Measurements from ENCODE around the gene IL23R. TPM values are rescaled to one million over a fixed set of nuclear protein-coding genes. Genes with fewer than 3 reads are reported as not detected.
A peak's percentile ranks its signal among the peaks of the same experiment; 100 is the strongest.
"Not testable (repeated sequence)": the region's sequence is repeated elsewhere in the genome, so short reads cannot be mapped to it uniquely, and the experiment has no call there.

Gene IL23R
- polyA plus RNA-seq, 1 experiment: not detected

DNA sequence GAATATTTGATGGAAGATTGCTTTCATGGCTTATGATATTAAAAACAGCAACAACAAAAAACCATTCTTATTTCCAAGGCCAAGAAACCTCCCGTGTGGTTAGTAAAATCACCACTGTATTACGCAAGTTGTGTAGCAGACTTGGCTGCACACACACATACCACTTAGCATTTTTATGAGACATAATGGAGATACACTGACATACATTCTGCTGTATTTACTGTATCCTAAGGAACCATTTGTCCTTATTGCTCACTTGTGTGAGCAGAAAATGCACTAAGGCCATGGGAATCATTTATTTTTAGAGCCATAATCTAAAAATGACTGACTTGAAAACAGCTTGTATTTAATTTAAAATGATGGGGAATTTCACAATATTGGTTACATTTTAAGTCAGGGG lies 30.9 kb upstream of the IL23R start:
- CTCF ChIA-PET: interaction anchor here (0.6 to 6.2 kb wide), 4 partner anchors 9 to 139 kb away, joined by 4 to 45 read pairs (median 6); no protein-coding TSS in a partner anchor

DNA sequence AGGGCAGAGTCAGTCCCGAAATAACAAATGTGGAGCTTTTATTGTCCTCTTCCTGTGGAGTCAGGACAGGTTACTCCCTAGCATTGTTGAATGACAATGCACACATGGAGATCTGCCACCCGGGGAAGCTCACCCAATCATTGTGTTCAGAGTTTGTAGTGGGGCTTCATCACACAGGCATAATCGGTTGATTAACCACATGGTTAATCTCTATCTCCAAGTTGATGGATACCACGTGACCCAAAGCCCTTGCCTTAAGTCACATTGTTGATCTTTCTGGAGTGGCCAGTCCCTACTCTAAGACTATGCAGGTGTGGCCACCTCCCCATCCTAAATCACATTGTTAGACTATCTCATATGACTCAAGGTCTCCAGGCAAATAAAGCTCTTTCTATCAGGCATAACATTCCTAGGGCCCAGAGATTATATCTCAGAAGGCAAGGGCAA lies 28.9 kb upstream of the IL23R start:
- POLR2A ChIA-PET: no interaction called here
- no peak overlapping the region for H3K27ac ChIP-seq (ENCODE audit: low read depth, low read length)
- CTCF ChIA-PET: interaction anchor here (1.2 to 6.2 kb wide), 6 partner anchors 9 to 142 kb away, joined by 3 to 45 read pairs (median 4); no protein-coding TSS in a partner anchor
- DNase-seq (ENCODE audit: low read depth, low spot score): no peak
- H3K9me3 ChIP-seq (ENCODE audit: control insufficient read depth, insufficient read depth, low read length): no peaks in the 10 kb centered on the region; the same call in 1 of the 2 replicates
- H3K27me3 ChIP-seq (ENCODE audit: control insufficient read depth, insufficient read depth, low read length): no peaks in the 10 kb centered on the region
- no peak overlapping the region for H3K4me3 ChIP-seq (ENCODE audit: low read depth, low read length)
- no peak for TF ChIP-seq CTCF (IDR thresholded peaks at IDR 0.05; ENCODE audit: low read depth, low read length)

More for the DNA sequence above, 30.9 kb upstream of the IL23R start:
- H3K9me3 ChIP-seq (ENCODE audit: control insufficient read depth, insufficient read depth, low read length): no peaks in the 10 kb centered on the region; the same call in 1 of the 2 replicates
- H3K27me3 ChIP-seq (ENCODE audit: control insufficient read depth, insufficient read depth, low read length): no peaks in the 10 kb centered on the region
- no peak overlapping the region for H3K4me3 ChIP-seq (ENCODE audit: low read depth, low read length)
- H3K27ac ChIP-seq (ENCODE audit: low read depth, low read length): no peak overlapping the region
- POLR2A ChIA-PET: interaction anchor here (0.7 kb wide), 1 partner anchor 82 kb away, joined by 8 read pairs; no protein-coding TSS in a partner anchor
- TF ChIP-seq CTCF (IDR thresholded peaks at IDR 0.05; ENCODE audit: low read depth, low read length): no peak
- peak; percentile 52 for DNase-seq (ENCODE audit: low read depth, low spot score)

DNA sequence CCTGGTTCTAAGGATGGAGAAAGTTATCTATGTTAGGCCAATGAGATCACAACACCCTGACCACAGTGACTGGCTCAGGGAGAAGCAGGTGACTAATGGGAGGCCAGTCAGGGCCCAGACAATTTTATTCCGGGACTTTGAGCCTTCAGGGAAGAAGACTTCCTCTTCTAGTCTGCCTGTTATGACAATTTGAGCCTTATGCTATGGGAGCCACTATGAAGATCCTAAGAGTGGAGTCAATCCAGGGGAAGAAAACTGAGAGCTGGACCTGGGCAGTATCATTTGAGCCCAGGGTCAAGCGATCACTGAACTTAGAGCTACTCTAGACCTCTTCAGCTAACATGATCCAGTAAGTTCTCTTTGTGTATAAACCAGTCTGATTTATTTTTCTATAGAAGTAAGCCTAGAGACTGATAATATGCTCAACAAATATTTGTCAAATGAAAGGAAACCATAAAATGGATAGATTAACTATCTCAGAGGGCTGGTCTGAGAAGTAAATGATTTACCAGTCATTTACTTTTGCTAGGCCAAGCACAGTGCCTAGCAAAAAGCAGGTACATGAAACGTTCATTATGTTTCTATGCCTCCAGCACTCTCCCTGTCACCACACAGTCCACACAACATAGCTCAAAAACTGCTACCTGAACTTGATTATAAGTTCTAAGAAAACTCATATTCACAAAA lies 27.3 kb upstream of the IL23R start:
- no peak for TF ChIP-seq CTCF (IDR thresholded peaks at IDR 0.05; ENCODE audit: low read depth, low read length)
- DNase-seq (ENCODE audit: low read depth, low spot score): no peak
- Histone ChIP-seq H3K27me3 (ENCODE audit: control insufficient read depth, insufficient read depth, low read length) (no peaks in the 10 kb centered on the region), H3K27ac (ENCODE audit: low read depth, low read length) (no peak overlapping the region), H3K9me3 (ENCODE audit: control insufficient read depth, insufficient read depth, low read length) (no peaks in the 10 kb centered on the region; the same call in 1 of the 2 replicates), H3K4me3 (ENCODE audit: low read depth, low read length) (no peak overlapping the region)
- ChIA-PET POLR2A (no interaction called here), CTCF (interaction anchor here (1.0 to 6.2 kb wide), 2 partner anchors 9 to 73 kb away, joined by 3 to 45 read pairs; no protein-coding TSS in a partner anchor)

DNA sequence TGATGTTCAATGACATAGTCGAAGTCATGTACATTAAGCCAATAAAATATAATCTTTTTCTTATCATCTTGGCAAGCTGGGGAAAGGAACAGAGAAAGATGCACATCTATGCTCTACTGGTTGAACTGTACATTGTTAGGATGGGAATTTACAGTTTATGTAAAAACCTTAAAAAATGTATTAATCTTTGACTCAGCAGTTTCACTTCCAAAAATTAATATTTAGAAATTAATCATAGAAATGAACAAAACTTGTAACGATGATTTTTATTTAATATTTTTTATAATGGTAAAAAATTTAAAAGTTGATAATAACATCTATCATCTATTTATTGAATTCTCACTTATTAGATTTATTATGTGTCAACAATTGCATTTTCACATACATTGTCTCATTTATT lies 25.8 kb upstream of the IL23R start:
- Histone ChIP-seq H3K27me3 (ENCODE audit: control insufficient read depth, insufficient read depth, low read length) (no peaks in the 10 kb centered on the region), H3K27ac (ENCODE audit: low read depth, low read length) (no peak overlapping the region), H3K4me3 (ENCODE audit: low read depth, low read length) (no peak overlapping the region), H3K9me3 (ENCODE audit: control insufficient read depth, insufficient read depth, low read length) (no peaks in the 10 kb centered on the region)
- no peak for DNase-seq (ENCODE audit: low read depth, low spot score)
- POLR2A ChIA-PET: no interaction called here
- no peak for TF ChIP-seq CTCF (IDR thresholded peaks at IDR 0.05; ENCODE audit: low read depth, low read length)
- CTCF ChIA-PET: interaction anchor here (1.1 kb wide), 1 partner anchor 9 kb away, joined by 4 read pairs; no protein-coding TSS in a partner anchor

GRCh38 chr1:67141832-67142231 lies 24.4 kb upstream of the IL23R start:
- H3K27ac ChIP-seq (ENCODE audit: low read depth, low read length); H3K9me3 ChIP-seq (ENCODE audit: control insufficient read depth, insufficient read depth, low read length); DNase-seq (ENCODE audit: low read depth, low spot score); H3K27me3 ChIP-seq (ENCODE audit: control insufficient read depth, insufficient read depth, low read length); POLR2A ChIA-PET; H3K4me3 ChIP-seq (ENCODE audit: low read depth, low read length): not testable (repeated sequence)
- CTCF ChIA-PET: interaction anchor here (0.7 to 1.6 kb wide), 2 partner anchors 146 to 377 kb away, joined by 3 to 15 read pairs; no protein-coding TSS in a partner anchor
